Right lobe of liver (tissue), 6 donors: ENCODE data around the gene SPEF2. TPM values are rescaled to one million over a fixed set of nuclear protein-coding genes. Genes with fewer than 3 reads are reported as not detected.
"Not testable (repeated sequence)": the region's sequence is repeated elsewhere in the genome, so short reads cannot be mapped to it uniquely, and the experiment has no call there.

Experiments used
- ATAC-seq, 4 donors: fragments of 200-7000 bp; cut with Tn5 transposase; one replicate each; pipeline ENCODE4 v1.9.1; 2020; ENCODE audit warnings: mild to moderate bottlenecking in 4 of 4, moderate library complexity in 4 of 4
- DNase-seq, 3 donors: peaks; one replicate each; pipeline ENCODE4 v3.0.0-alpha.2; 2020
- H3K27ac ChIP-seq, 3 donors: fragments of 200-600 bp; one replicate each; pipeline ENCODE4 v1.8.0; 2022
- H3K27me3 ChIP-seq, 2 donors: fragments of 200-600 bp; one replicate each; pipeline ENCODE4 v1.8.0; 2022
- H3K36me3 ChIP-seq, 4 donors: fragments of 200-600 bp; sonication (generic) in 1 of 4; one replicate each; pipeline versions ENCODE4 v1.5.1 to v1.8.0; 2017 to 2022; ENCODE audit warnings: control low read depth in 1 of 4
- H3K4me1 ChIP-seq, 4 donors: fragments of 200-600 bp; sonication (generic) in 1 of 4; one replicate each; pipeline versions ENCODE4 v1.5.1 to v1.8.0; 2017 to 2022; ENCODE audit warnings: control low read depth in 1 of 4
- H3K4me3 ChIP-seq, 3 donors: fragments of 200-600 bp; one replicate each; pipeline ENCODE4 v1.8.0; 2022
- H3K9me3 ChIP-seq, 4 donors: fragments of 200-600 bp; sonication (generic) in 1 of 4; one replicate each; pipeline versions ENCODE4 v1.5.1 to v1.8.0; 2017 to 2022; ENCODE audit warnings: control low read depth in 1 of 4
- POLR2A ChIP-seq: fragments of 450-650 bp; IDR thresholded peaks from one replicate; pipeline ENCODE4 v1.6.1; 2017; ENCODE audit warnings: antibody characterized with exemption, mild to moderate bottlenecking
- WGBS: methylation state at CpG from one replicate; pipeline ENCODE4 v1.1.6; 2018; ENCODE audit warnings: low coverage, low lambda C conversion rate; ENCODE audit not compliant: insufficient coverage; ENCODE audit errors: missing lambda C conversion rate; 5-methylcytosine and 5-hydroxymethylcytosine counted together
- intact Hi-C, 2 donors: fragments of 100-400 bp; cut with DNase I; formaldehyde crosslinking; loops; one replicate each; pipeline versions ENCODE4 v1.11.2 to v1.14.1; 2022
- total RNA-seq, 6 experiments: library from RNA; depleted of rRNA in 2 of 6; stranded (reverse); fragments of >200 nt in 2 of 6; fragmentation: NEBNext Ultra II Directional in 3 of 6; extraction: Animal tissue kit (Norgen Biotek cat#: 25700) in 3 of 6; gene quantifications; one replicate each; pipeline versions ENCODE4 v1.1.0 to v1.2.4, GENCODE V29; 2016 to 2023
- TF ChIP-seq, protein P1 (sequence below), 4 donors: fragments of 200-600 bp in 3 of 4; fragments of 450-650 bp in 1 of 4; IDR thresholded peaks; one replicate each; pipeline versions ENCODE4 v1.5.1 to v1.8.0; 2016 to 2022; ENCODE audit warnings: antibody characterized with exemption in 4 of 4, mild to moderate bottlenecking in 2 of 4
- donor health status: DM: no; HTN: yes; CAD: no.
- donor health status: DM: no; HTN: no; CAD: no.
- donor health status: DM: no; HTN: no; CAD: no.
- donor health status: DM: no; HTN: yes; CAD: no.
- donor health status: DM: no; HTN: yes; CAD: no.

The SPEF2 gene
- total RNA-seq, 6 experiments from 2014 or later: 0.74 to 3.3 (median 2.0) TPM

DNA sequence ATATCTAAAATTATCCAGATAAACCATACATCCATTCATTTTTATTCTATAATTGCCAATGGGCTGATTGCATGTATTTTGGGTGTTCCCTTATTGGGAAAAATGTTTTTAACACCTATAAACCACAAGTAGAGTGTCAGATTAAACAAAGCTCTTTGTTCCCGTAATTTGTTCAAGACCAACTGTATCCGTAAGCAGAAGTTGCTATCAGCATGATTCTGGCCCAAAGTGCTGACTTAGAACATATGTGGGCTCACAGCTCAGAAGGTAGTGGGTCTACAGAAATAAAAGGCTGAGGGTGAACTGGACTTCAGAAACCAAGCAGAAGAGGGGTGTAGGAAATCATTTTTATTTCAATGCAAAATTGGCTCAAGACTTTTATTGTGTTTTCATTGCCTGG is 215.6 kb downstream of the SPEF2 start:
- TF ChIP-seq, protein P1, sequence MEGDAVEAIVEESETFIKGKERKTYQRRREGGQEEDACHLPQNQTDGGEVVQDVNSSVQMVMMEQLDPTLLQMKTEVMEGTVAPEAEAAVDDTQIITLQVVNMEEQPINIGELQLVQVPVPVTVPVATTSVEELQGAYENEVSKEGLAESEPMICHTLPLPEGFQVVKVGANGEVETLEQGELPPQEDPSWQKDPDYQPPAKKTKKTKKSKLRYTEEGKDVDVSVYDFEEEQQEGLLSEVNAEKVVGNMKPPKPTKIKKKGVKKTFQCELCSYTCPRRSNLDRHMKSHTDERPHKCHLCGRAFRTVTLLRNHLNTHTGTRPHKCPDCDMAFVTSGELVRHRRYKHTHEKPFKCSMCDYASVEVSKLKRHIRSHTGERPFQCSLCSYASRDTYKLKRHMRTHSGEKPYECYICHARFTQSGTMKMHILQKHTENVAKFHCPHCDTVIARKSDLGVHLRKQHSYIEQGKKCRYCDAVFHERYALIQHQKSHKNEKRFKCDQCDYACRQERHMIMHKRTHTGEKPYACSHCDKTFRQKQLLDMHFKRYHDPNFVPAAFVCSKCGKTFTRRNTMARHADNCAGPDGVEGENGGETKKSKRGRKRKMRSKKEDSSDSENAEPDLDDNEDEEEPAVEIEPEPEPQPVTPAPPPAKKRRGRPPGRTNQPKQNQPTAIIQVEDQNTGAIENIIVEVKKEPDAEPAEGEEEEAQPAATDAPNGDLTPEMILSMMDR (IDR thresholded peaks at IDR 0.05): no peak
- no peak for TF ChIP-seq POLR2A
- no peaks in the 10 kb centered on the region for H3K4me1 ChIP-seq
- 83% methylated on average over 2 of the region's 2 CpGs for WGBS
- no peak overlapping the region for H3K27ac ChIP-seq
- intact Hi-C loops: no loop called here
- DNase-seq (no peak), ATAC-seq (no peak)
- no peaks in the 10 kb centered on the region for H3K9me3 ChIP-seq
- no peak overlapping the region for H3K4me3 ChIP-seq
- no peaks in the 10 kb centered on the region for H3K27me3 ChIP-seq
- no peaks in the 10 kb centered on the region for H3K36me3 ChIP-seq

DNA sequence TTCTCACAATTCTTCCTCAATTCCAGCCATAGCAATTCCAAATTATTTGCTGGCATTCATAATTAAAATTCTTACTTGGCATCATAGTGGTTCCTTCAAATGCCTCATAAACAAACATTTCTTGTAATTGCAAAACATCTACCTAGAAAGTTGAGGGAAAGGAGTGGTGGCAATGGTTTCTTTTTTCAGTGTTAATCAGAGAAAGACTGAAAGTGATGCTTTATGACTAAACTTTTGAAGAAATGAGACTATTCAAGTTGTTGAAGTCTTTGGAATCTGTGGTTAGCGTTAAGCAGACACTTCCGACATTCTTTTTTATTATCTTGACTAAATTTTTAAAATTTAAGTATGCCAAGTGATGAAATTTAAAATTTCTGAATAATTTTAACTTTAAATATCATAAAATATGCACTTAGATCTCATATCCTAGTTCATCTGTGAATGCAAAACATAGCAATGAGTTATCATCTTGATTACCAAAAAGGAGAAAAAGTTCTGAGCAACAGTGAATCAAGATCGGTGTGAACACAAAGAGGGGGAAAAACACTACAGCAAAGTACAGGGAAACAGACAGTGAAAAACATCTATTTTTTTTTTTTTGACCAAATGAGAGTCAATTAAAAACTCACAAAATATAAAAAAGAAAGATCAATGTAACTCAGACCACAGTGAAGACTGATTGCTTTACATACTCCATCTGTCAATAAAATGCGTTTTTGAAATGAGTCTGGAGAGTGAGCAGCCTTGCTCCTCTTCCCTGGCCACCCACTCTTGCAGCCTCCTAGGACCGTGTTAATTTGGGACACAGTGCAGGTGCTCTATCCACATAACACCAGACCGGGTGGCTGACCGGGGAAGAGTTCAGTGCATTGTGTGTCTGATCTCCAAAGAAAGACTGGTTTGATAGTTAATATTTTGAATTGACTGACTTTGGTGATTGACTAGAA is 218.4 kb downstream of the SPEF2 start:
- no peak overlapping the region for H3K27ac ChIP-seq
- H3K9me3 ChIP-seq: no peaks in the 10 kb centered on the region
- intact Hi-C loops: no loop called here
- 69% methylated on average over 7 of the region's 7 CpGs for WGBS
- no peak for DNase-seq
- no peak overlapping the region for H3K4me3 ChIP-seq
- no peaks in the 10 kb centered on the region for H3K36me3 ChIP-seq
- no peaks in the 10 kb centered on the region for H3K27me3 ChIP-seq
- TF ChIP-seq, protein P1 (IDR thresholded peaks at IDR 0.05): no peak
- no peak for TF ChIP-seq POLR2A
- no peaks in the 10 kb centered on the region for H3K4me1 ChIP-seq
- ATAC-seq: no peak

DNA sequence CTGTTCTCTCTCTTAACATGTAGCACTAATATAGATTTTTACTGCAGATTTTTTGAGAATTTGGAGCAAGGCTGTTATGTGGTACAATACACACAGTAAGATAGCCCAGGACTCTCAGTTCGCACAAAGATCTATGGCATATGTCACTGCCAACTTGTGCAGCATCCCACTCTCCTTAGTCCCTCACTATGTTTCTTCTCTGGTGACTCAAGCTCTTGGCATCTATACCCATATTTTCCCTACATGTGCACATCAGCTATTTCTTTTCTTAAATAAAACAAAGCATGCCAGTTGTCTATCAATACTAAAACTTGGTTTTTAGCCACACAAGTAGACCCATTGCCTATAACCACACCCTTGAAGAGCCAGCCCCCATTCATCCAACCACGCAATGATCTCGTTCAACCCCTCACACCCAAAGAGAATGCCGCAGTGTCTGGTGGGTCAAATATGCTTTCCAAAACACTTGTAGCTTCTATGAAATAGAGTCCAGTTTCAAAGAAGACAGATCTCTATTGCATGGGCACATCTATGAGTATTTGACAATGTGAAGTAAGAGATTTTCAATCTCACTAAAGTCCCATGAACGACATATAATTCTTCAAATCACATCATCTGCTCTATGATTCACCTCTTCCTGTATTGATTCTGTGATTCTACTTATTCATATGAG is 220.8 kb downstream of the SPEF2 start:
- 92% methylated on average over 5 of the region's 5 CpGs for WGBS
- H3K9me3 ChIP-seq: no peaks in the 10 kb centered on the region
- ATAC-seq (no peak), DNase-seq (no peak)
- intact Hi-C loops: no loop called here
- H3K36me3 ChIP-seq: no peaks in the 10 kb centered on the region
- H3K27me3 ChIP-seq: no peaks in the 10 kb centered on the region
- H3K27ac ChIP-seq: no peak overlapping the region
- no peak for TF ChIP-seq POLR2A
- TF ChIP-seq, protein P1 (IDR thresholded peaks at IDR 0.05): no peak
- no peaks in the 10 kb centered on the region for H3K4me1 ChIP-seq
- no peak overlapping the region for H3K4me3 ChIP-seq

DNA sequence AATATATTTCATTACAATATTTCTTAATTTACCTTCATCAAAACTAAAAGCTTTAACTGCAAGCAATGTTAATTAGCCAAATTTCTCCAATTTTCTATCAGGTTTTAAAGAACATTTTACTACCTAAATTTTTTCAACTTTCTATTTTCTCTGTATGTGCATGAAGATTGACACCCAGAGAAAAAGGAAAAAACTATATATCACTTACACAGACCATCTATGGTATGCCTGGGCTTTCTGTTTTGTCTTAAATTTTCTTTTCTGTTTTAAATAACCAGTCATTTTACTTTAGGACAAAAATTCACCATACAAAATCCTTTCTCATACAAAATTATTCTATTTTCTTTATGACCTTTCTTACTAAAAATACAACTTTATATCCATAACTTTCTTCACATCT is 225.2 kb downstream of the SPEF2 start:
- H3K4me3 ChIP-seq: no peak overlapping the region
- H3K4me1 ChIP-seq: no peaks in the 10 kb centered on the region
- H3K9me3 ChIP-seq: no peaks in the 10 kb centered on the region
- DNase-seq (no peak), ATAC-seq (no peak)
- H3K27me3 ChIP-seq: no peaks in the 10 kb centered on the region
- no peak overlapping the region for H3K27ac ChIP-seq
- H3K36me3 ChIP-seq: no peaks in the 10 kb centered on the region
- TF ChIP-seq, protein P1 (IDR thresholded peaks at IDR 0.05): no peak
- no peak for TF ChIP-seq POLR2A
- intact Hi-C loops: no loop called here

DNA sequence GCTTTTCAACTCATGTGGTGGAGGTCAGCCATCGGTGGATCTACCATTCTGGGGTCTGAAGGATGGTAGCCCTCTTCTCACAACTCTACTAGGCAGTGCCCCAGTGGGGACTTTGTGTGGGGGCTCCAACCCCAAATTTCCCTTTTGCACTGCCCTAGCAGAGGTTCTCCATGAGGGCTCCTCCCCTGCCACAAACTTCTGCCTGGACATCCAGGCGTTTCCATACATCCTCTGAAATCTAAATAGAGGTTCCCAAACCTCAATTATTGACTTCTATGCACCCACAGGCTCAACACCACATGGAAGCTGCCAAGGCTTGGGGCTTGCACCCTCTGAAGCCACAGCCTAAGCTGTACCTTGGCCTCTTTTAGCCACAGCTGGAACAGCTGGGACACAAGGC is 227.8 kb downstream of the SPEF2 start:
- ATAC-seq, DNase-seq, H3K36me3 ChIP-seq, H3K4me1 ChIP-seq, H3K27ac ChIP-seq, H3K4me3 ChIP-seq, H3K9me3 ChIP-seq, intact Hi-C loops, H3K27me3 ChIP-seq: not testable (repeated sequence)
- WGBS: no CpG with 5 or more reads among the region's 2 CpGs
